Fibroblast of skin of left quadriceps (primary cell): Measurements from ENCODE around the gene PPP1R36.
"Not testable (repeated sequence)": the region's sequence is repeated elsewhere in the genome, so short reads cannot be mapped to it uniquely, and the experiment has no call there.

ENCODE experiments used
- DNase-seq, 2 experiments: peaks; one replicate each; pipeline ENCODE4 v3.0.0-alpha.2; 2013; ENCODE audit warnings: low read depth in 2 of 2

The PPP1R36 gene, protein sequence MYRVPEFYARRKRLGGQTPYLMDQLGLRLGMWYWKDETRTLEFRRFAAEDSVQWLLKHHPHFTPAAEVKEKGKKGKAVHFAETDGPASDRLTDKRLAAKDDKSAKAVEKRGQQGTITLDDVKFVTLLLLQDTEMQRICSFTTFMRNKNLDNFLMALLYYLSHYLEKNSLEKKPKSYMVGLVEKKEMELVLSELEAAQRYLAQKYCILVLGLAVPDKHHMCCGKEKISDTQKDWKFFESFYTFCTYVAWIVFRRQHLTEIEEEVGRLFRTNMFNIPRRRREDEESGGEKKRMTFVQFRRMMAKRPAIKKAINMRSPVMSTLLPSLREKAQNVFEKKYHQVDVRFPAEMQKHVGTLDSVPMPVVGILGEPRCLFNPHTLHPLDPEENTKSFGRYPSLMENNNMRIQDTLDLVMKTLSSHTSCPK

DNA sequence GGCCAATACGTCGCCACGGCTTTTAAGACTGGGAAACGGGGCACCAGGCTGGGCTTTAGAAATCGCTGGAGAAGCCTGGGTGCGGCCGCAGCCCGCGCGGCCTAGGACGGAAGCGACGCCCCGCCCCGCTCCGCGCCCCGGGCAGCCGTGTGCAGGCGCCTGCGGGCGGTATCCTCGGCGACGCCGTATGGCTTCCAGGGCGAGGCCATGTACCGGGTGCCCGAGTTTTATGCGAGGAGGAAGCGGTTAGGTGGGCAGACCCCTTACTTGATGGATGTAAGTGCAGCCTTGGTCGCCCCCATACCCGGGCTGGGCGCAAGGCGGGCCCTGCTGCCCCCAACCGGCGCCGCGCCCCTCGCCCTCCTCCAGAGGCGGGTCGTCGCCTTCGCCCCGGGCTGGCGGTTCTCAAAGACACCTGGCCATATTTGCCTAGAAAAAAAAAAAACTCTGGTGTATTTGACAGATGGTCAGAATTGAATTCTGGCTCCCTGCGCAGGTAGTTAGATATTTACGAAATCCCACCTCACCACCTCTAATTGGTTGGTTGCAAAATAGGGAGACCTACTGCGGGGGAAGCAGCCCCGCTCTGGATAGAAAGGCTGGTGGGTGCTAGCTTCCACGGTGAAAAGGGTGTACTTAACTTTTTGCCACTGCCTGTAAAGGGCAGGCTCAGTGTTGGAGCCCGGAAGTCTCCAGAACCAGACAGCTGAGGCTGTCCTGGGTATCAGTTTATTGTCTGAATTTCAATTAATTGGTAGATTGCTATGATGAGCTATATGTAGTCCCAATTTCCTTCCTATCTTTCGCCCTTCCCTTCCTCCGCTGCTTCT, at the start of gene PPP1R36:
Gene PPP1R36, plus strand, starts transcription at position 171 of the 830 bp plus-strand sequence. Its CDS starts 37 bp downstream, at position 208.
- DNase-seq, result no peak

DNA sequence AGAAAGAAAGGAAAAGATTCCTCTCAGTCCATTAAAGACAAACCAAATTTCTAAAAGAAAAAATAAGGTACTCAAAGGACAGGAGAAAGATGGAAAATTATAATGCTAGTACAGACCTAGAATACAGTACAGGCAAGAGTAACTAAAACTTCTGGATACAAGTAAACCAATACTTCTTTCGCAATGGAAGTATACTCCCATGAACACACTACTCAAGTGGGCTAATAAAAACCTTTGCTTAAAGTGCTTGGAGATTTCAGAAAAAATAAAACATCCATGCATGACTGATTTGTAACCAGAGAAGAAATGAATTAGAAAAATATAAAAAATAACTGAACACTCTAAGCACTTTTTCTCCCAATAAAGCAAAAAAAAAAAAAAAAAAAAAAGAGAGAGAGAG, 49.7 kb upstream of the PPP1R36 start:
- no peak for DNase-seq

DNA sequence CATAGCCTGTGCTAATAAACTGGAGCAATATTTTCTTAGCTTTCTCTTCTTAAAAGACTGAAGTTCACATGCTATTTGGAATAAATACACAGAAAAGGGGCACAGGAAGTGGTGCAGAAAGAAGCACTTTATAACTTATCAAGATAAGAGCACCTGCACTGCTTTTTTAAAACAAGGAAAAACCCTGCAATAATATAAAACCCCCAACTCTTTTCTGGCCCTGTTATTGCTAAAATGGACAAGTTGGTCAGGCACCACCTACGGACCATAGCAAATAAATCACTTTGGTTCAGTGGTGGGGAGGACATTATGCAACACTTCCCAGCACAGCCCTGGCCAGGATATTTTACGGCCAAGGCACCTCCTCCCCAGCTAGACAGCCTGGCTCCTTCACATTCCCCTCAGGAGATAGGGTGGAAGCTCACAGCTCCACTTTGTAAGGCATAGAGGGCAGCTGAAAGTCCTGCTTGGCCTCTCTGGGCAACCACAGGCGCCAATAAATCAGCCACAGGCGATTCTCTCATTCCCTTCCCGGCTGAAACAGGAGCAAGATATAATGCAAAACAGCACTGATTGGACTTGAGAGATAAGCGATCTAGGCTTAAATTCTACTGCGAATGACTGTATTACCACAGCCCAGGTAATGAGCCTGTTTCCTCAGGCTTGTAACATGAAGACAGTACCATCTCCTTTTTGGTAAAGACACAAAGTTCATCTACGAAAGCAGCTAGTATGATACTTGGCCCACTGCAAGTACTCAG, 48.2 kb upstream of the PPP1R36 start:
- peak; percentile 18 to 37 for DNase-seq

DNA sequence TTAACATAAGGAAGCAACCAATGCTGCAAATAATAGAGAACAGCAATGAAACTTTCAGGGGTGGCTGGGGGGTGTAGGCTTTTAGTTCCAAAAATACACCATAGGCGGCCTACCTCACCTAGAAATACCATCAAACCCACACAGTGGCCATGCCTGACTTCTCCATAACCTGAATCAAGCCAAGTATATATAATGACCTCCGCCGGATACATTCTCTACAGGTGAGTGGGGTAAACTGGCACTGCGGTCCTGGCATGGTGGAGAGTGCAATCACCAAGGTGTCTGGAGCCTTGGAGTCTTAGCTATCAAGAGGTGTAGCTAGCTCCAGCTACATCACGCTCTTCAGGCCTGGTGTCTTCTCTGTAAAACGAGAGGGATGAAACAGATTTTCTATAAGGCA, 47.3 kb upstream of the PPP1R36 start:
- no peak for DNase-seq

DNA sequence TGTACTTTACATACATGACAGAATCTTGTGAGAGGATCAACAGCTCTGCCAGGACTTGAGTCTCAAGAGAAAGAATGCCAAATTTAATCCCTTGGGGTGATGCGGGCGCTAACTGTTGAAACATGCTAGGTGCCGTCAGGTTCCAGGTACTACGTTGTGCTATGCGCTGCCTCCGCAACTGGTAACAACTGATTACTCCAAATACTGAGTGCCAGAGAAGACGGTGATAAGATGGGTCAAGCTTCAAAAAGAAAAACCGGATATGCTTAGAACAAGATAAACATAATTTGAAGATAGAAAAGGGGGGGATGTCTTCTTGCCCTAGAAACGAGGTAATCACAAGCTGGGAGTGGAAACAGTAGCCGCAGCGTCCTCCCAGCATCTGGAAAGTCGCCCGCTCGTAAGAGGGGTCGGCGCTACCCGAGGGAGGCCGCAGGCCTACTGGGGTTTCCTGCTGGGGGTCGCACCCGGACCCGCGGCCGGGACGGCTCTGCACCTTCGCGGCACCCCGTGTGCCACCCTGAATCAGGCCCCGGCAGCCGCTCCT, 46.8 kb upstream of the PPP1R36 start:
- DNase-seq, result no peak

DNA sequence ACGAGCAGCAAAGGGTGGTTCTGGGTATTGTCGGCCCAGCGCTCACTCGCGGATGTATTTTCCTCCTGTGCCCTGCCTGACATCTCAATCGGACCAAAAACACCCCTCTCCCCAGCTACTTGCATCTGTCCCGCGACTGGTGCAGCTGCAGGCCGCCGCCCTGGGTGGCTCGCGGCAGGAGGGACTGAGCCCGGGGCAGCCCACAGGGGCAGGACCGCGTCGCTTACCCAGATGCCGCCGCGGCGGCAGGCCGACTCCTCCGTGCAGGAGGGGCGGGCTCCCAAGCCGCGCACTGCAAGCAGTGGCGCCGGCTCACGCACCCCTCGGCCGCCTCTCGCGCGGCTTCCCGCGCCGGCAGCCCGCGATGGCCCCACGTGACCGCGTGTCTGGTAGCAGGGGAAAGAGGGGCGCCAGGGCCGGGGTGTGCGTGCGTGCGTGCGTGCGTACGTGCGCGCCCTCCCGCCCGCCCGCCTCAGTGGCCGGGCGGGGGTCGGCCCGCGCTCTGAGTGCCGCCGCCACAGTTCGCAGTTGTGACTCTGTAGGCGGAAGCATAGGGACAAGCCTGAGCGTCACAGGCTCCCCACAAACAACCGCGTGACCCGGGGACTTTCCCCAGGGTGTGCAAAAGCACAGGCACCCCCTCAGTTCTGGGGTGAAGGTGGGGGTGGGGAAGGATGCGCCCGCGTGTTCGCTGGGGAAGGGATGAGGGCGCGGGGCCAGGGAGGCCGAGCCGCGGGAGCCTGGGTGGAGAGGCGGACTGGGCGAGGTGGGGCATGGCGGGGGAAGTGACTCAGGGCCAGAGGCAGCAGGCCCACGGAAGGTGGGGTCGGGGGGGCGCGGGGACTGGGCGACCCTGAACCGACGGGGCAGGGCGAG, 46.1 kb upstream of the PPP1R36 start, which contains the start of gene ZBTB25:
Gene ZBTB25, minus strand, starts transcription at position 405 of the 876 bp plus-strand sequence. CDS start 13,305 bp downstream, outside the sequence.
- DNase-seq, result peak; percentile 87 to 90

DNA sequence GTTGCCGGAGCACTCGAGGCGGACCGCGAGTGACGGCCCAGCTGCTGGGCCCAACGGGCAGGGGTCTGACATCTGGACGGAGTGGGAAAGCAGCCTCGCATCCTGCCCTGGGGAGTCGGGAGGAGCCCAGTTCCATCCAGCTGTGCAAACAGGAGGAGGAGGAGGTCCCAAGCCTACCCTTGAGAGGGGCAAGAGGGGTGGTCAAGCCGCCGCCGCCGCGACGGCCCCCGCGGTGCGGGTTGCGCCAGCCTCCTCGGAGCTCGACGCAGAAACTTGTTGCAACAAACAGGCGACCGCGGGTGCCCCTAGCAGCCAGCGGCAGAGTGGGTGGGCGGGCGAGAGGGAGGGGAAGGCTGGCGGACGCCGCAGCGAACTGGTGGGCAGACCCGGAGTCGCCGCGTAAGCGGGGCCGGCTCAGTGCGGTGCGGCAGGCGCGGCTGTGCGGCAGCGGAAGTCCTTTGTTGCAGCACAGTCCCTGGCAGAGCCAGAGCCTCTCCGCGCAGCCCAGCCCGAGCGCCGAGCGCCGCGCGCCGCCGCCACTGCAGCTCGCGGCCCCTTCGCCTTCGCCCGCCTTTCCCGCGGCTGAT, 45.4 kb upstream of the PPP1R36 start, which contains the start of gene ZBTB1:
Gene ZBTB1, plus strand, starts transcription at position 461 of the 587 bp plus-strand sequence. CDS start 16,735 bp downstream, outside the sequence.
- peak; percentile 69 for DNase-seq

DNA sequence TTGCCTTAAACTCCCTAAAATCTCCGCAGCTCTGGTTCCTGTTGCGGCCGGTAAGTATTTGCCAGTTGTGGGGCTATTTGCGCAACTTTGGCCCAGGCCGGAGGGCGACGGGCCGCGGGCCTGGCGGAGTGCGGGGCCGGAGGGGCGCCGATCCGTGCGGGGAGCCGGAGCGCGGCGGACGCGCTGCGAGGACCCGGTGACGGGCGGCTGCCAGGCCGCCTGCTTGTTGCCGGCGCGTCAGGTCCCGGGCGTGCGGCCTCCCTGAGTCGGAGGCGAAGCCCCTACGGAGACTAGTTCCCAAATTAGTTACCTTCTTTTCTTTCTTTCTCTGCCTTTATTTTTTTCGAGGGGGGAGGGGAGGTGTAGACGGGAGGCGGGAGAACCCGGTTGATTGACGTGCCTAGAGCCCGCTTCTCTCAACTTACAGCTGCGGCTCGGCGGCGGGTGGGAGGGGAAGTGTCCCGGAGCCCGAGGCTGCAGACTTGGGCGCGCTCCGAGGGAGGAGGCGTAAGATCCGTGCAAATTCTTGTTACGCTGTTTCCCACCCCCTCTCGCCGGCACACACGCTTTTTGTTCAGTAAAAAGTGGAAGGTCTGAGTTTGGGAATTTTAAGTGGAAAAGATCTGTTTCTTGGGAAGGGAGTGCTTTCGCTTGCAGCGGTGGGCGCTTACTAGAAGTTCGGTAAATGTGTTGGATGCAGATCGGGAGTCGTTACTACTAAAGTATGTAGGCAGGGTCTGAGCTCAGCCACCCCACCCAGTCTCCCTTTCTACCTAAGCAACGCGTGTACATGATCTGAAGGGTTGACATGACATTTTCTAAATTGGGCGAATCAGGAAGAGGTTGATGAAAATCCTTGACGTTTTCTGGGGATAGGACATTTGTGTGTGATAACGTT, 44.6 kb upstream of the PPP1R36 start:
- peak; percentile 77 for DNase-seq

DNA sequence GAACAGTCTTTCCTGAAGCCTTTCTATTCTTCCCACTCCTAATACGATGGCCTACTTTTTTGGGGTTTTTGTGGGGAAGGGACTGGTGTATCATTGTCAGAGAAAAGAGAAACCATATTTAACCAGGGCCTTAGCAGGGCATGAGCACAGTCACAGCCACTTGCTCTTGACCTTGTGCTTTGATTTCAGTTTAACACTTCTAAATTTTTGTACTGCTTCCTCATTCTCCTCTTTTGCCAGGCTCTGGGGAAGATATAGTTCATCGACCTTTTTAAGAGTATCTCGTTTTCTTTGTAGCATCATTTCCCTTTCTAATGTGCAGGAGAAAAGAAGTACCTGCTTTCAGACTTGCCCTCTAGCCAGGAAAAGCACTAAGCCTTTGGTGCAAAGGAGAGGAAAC, 43.0 kb upstream of the PPP1R36 start:
- no peak for DNase-seq

DNA sequence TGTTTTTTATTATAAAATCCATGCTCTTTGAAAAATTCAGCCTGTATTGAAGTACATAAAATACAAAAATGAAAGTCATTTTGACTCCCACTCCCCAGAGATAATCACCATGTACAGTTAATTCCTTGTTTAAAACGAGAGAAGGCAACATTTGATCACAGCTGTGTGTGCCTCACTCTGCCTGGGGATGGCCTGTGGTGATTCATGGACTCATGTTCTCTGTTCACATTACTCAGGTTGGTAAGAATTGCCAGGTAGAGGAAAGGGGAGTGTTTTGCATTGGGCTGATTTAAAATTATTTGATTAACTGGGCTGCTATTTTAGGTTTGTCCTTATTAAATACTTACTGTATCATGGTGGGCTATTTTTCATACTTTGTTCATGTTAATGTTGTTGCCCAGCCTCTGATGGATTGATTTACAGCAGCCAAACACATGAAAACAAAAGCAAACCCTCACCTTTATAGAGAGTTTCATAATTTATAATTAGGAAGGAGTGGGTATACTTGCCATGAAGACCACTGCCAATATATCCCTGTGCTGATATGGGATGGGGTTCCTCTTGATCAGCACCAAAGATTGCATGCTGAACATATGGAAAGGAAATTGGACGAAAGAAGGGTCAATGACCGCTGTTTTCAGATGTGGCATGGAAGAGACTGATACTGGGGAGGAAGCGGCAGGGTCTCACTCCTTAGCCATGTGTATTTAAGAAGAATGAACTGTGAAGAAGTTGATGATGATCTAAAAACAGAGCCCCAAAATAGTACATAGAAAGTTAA, 42.2 kb upstream of the PPP1R36 start:
- no peak for DNase-seq

DNA sequence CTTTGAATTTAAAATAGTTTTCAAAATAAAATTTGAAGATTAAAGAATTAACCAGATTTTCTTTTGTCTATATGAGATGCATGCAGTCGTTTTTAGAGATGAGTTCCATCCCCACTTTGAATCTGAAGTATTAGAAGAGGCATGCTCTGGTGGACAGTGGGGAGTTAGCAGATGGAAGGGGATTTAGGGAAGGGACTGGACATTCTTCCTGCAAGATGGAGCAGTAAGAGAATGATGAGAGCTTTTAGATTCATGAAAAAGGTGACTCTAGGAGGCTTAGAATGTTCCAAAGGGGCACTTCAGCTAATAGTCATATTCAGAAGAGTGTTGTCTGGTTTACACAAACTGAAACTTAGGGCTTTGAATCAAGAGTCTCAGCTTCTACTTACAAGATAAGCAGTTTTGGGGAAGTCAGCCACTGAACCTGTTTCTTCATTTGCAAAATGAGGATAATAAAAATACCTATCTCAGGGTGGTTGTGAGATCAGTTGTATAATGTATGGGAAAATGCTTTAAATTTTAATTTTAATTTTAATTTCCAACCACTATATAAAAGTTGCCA, 41.5 kb upstream of the PPP1R36 start:
- DNase-seq, result no peak

DNA sequence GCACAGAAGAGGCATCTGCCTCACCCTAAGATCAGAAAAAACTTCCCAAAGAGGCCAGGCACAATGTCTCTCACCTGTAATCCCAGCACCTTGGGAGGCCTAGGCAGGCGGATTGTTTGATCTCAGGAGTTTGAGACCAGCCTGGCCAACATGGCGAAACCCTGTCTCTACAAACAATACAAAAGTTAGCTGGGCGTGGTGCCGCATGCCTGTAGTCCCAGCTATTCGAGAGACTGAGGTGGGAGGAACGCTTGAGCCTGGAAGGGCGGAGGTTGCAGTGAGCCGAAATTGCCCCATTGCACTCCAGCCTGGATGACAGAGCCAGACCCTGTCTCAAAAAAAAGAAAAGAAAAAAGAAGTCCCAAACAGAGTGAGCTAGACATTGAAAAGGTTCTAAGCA, 40.7 kb upstream of the PPP1R36 start:
- no peak for DNase-seq

DNA sequence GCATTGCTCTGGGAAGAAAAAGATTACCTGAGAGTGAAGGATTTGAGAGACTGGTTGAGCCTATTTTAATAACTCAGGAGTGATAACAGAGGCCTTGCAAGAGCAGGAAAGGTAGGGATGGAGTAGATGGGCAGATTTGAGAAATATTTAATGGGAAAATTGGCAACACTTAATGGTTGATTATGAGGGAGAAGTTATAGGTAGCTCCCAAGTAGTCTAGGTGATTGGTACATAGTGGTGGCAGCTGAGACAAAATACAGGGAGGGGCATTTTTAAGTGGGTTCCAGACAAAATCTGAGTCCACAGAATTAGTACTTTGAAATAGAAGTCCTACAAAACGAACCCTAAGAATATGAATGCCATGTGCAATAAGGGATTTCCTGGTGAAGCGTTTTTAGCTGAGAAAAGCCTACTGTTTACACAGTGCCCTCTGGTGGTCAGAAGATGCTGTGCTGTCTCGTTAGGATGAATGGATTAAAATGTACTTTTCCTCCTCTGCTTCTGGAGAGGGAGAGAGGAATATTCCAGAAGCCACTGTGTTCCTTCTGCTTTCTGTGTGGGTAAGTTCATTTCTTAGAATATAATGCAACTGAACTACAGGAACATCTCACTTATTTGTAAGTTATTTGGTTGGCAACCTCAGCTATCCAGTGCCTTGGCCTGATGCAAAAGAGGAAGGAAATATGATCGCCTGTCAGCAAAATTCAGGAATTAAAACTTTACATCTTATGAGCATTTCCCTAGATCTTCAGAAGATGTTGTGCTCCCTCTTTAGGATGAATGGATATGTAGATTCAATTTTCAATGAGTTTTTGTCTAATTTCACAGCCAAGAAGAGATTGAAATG, 38.7 kb upstream of the PPP1R36 start:
- peak in 1 of 2 experiments; percentile 35 for DNase-seq

DNA sequence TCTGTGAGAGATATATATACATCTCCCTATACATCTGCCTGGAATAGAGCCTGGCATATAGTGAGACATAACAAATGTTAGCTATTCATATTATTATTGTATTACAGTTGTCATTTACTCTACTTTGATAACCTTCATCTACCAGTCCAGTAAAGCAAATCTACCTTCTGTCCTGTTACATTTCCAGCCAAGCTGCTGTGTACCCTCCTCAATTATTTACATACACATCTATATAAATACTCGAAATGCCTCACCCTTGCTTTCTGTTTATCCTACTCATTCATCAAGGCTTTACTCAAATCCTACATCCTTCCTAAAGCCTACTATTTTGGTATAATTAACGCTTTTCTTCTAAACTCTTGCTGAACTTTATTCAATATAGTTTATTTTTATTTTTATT, 36.5 kb upstream of the PPP1R36 start:
- no peak for DNase-seq

DNA sequence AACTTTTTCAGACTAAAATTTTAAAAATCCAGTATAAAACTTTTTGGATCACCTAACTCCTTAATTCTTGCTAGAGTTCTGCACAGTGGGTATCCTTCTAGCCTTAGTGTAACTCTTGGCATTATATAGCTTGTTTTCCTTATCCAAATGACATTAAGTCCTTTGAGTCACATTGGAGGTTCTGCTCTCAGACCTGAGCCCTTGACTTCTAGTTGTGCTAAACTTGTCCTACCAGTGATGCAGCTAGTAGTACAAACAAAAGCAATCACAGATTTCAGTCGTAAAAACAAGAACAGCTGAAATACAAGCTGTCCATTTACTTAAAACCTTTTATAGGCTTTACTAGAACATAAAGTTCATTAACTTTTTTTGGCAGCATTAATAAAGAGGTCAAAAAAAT, 34.7 kb upstream of the PPP1R36 start:
- DNase-seq, result no peak

DNA sequence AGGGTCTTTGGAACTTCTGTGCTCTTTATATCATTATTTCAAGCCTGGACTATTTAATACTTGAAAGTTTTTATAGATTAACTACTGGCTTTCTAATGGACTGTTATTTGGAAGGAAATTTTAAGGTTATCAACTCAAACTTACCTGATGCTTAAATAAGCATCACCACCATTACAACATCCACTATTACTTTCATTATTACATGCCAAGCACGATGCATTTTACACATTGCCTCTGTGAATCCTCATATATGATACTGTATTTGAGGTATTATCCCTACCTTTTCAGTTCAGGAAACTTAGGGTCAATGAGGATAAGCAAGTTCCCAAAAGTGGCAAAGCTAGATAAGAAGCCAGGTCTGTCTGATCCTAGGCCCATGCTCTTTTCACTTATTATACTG, 32.8 kb upstream of the PPP1R36 start:
- DNase-seq, result no peak

DNA sequence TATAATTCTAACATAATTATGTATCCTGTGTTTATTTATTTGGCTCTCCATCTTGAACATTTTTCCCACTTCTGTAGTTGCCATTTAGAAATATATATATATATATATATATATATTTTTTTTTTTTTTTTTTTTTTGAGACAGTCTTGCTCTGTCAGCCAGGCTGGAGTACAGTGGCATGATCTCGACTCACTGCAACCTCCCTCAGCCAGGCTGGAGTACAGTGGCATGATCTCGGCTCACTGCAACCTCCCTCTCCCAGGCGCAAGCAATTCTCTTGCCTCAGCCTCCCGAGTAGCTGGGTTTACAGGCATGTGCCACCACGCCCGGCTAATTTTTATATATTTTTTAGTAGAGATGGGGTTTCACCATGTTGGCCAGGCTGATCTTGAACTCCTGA, 32.1 kb upstream of the PPP1R36 start:
- DNase-seq, result not testable (repeated sequence)
